Caco-2 (cell line): Measurements from ENCODE around the gene PSMD7. TPM values are rescaled to one million over a fixed set of nuclear protein-coding genes. Genes with fewer than 3 reads are reported as not detected.

Experiments
- BruUV-seq: library from RNA; stranded (reverse); fragments of 400-500 nt; replicated peaks from 2 replicates; lab custom pipeline; 2021; lab: Mats Ljungman, UMichigan
- CTCF ChIA-PET: fragments of 300-600 bp; sonication (Branson Sonifier 250); formaldehyde crosslinking; loops from one replicate; lab custom pipeline; 2022; ENCODE audit warnings: antibody characterized with exemption; lab: Charles Lee
- POLR2A ChIA-PET: fragments of 300-600 bp; sonication (Branson Sonifier 250); formaldehyde crosslinking; loops from one replicate; lab custom pipeline; 2022; ENCODE audit warnings: antibody characterized with exemption; lab: Charles Lee
- DNase-seq, 2 experiments: peaks; one replicate each; pipeline versions ENCODE4 v3.0.0 to v3.0.0-alpha.2; 2020 to 2022
- H3K27me3 ChIP-seq: replicated peaks from 2 replicates; pipeline ENCODE4 v1.6.0; 2011; ENCODE audit warnings: low read length; ENCODE audit not compliant: control insufficient read depth, insufficient read depth
- H3K36me3 ChIP-seq: 2 replicates; pipeline ENCODE4 v1.5.1; 2011; ENCODE audit warnings: low read length; ENCODE audit not compliant: control insufficient read depth, insufficient read depth
- H3K4me1 ChIP-seq: fragments of 250-450 bp; sonication (Bioruptor Pico); 2 replicates; pipeline ENCODE4 v1.5.1; 2020; ENCODE audit warnings: mild to moderate bottlenecking
- H3K4me3 ChIP-seq: 2 replicates; pipeline ENCODE4 v1.5.1; 2011; ENCODE audit warnings: low read depth, mild to moderate bottlenecking, control low read depth, low read length
- H3K9me3 ChIP-seq: fragments of 250-450 bp; sonication (Bioruptor Pico); 2 replicates; pipeline ENCODE4 v1.5.1; 2020; ENCODE audit warnings: mild to moderate bottlenecking, moderate library complexity
- H3K27ac Mint-ChIP-seq: one replicate; pipeline ENCODE4 v1.8.0; 2022; ENCODE audit warnings: mixed read lengths; ENCODE audit not compliant: unreplicated experiment
- H3K27me3 Mint-ChIP-seq: one replicate; pipeline ENCODE4 v1.8.0; 2022; ENCODE audit warnings: mixed read lengths; ENCODE audit not compliant: insufficient read depth, unreplicated experiment
- H3K36me3 Mint-ChIP-seq: one replicate; pipeline ENCODE4 v1.8.0; 2022; ENCODE audit warnings: mild to moderate bottlenecking, mixed read lengths; ENCODE audit not compliant: insufficient read depth, unreplicated experiment
- H3K4me1 Mint-ChIP-seq: one replicate; pipeline ENCODE4 v1.8.0; 2022; ENCODE audit warnings: low read depth, mixed read lengths; ENCODE audit not compliant: unreplicated experiment
- H3K4me3 Mint-ChIP-seq: one replicate; pipeline ENCODE4 v1.8.0; 2022; ENCODE audit warnings: mild to moderate bottlenecking, moderate library complexity, mixed read lengths; ENCODE audit not compliant: unreplicated experiment
- H3K9me3 Mint-ChIP-seq: one replicate; pipeline ENCODE4 v1.8.0; 2022; ENCODE audit warnings: mixed read lengths; ENCODE audit not compliant: unreplicated experiment
- intact Hi-C: fragments of 100-400 bp; cut with micrococcal nuclease; formaldehyde crosslinking; loops from one replicate; pipeline ENCODE4 v1.10.0; 2022; ENCODE audit not compliant: unreplicated experiment
- total RNA-seq: library from RNA; stranded (reverse); gene quantifications from 2 replicates; pipeline ENCODE4 v1.2.3, GENCODE V29; 2022
- TF ChIP-seq, protein P1 (sequence below), 2 experiments: fragments of 200-600 bp in 1 of 2; IDR thresholded peaks; 1 replicate in 1 of 2; 2 replicates in 1 of 2; pipeline versions ENCODE4 v1.5.1 to v1.8.0; 2011 to 2022; ENCODE audit warnings: antibody characterized with exemption in 1 of 2, control low read depth in 1 of 2, inconsistent platforms in 1 of 2, low read depth in 1 of 2, low read length in 1 of 2, mild to moderate bottlenecking in 1 of 2, moderate library complexity in 1 of 2; ENCODE audit not compliant: insufficient read depth in 1 of 2, severe bottlenecking in 1 of 2, unreplicated experiment in 1 of 2

Gene PSMD7
- total RNA-seq, 1 experiment from 2014 or later: 191 TPM

GRCh38 chr16:74307383-74307782 is 10.8 kb downstream of the PSMD7 start:
- DNase-seq: no peak
- intact Hi-C loops: no loop called here
- Histone ChIP-seq H3K4me1 (no peaks in the 10 kb centered on the region), H3K36me3 (peaks cover 5% of the 10 kb centered on the region; the same call in 1 of the 2 replicates), H3K27me3 (no peaks in the 10 kb centered on the region), H3K4me3 (no peak overlapping the region), H3K9me3 (no peaks in the 10 kb centered on the region)
- Mint-ChIP-seq H3K4me1 (peaks cover 7% of the 10 kb centered on the region), H3K36me3 (peaks cover 56% of the 10 kb centered on the region), H3K27ac (no peak overlapping the region), H3K4me3 (no peak overlapping the region), H3K27me3 (no peaks in the 10 kb centered on the region), H3K9me3 (no peaks in the 10 kb centered on the region)
- ChIA-PET POLR2A (interaction anchor here (0.6 kb wide), 1 partner anchor 9 kb away, joined by 3 read pairs; no protein-coding TSS in a partner anchor), CTCF (no interaction called here)
- no TSS peak for BruUV-seq
- TF ChIP-seq, protein P1, sequence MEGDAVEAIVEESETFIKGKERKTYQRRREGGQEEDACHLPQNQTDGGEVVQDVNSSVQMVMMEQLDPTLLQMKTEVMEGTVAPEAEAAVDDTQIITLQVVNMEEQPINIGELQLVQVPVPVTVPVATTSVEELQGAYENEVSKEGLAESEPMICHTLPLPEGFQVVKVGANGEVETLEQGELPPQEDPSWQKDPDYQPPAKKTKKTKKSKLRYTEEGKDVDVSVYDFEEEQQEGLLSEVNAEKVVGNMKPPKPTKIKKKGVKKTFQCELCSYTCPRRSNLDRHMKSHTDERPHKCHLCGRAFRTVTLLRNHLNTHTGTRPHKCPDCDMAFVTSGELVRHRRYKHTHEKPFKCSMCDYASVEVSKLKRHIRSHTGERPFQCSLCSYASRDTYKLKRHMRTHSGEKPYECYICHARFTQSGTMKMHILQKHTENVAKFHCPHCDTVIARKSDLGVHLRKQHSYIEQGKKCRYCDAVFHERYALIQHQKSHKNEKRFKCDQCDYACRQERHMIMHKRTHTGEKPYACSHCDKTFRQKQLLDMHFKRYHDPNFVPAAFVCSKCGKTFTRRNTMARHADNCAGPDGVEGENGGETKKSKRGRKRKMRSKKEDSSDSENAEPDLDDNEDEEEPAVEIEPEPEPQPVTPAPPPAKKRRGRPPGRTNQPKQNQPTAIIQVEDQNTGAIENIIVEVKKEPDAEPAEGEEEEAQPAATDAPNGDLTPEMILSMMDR (IDR thresholded peaks at IDR 0.05; ENCODE audit: insufficient read depth in 1 of 2, low read depth in 1 of 2, low read length in 1 of 2, severe bottlenecking in 1 of 2, unreplicated experiment in 1 of 2): no peak

DNA sequence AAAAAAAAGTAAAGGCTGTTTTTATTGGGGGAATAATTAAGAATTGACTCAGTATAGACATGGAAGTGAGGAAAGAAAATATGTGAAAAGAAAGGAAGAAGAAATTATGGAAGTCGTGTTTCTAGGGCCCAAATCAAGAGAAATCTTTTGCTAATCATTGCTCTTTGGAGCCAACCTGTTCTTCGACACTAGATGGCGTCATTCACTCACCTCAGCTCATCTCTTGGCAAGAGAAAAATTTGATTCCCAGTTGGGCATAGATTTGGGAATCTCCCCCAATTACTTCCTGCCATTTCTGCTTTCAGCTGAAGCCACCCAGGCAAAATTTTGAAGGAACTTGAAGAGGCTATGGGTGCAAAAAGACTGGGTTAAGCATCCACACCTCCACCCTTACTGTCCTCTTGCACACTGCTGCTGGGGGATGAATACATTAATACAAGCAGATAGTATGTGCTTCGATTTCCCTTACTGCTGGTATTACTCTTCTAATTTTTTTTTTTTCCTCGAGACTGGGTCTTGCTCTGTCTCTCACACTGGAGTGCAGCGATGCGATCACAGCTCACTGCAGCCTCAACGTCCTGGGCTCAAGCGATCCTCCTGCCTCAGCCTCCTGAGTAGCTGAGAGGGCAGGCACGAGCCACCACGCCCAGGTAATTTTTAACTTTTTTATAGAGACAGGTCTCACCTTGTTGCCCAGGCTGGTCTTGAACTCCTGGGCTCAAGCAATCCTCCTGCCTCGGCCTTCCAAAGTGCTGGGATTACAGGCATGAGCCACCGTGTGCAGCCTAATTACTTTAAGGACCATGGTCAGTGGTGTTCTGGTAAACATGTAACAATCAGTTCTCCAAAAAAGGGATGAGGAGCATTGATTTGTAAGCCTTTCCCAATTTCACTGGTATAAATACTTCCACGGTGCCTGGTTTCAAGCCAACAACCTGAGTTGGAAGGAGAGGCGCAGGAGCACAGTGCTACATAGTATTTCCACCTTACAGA is 13.5 kb downstream of the PSMD7 start:
- H3K27ac Mint-ChIP-seq: no peak overlapping the region
- no TSS peak for BruUV-seq
- ChIA-PET POLR2A (interaction anchor here (0.6 kb wide), 1 partner anchor 300 kb away, joined by 3 read pairs; no protein-coding TSS in a partner anchor), CTCF (interaction anchor here (0.5 to 1.7 kb wide), 4 partner anchors 69 to 503 kb away, joined by 3 to 5 read pairs (median 3); no protein-coding TSS in a partner anchor)
- H3K4me3 ChIP-seq: no peak overlapping the region
- peaks cover 3% of the 10 kb centered on the region; the same call in 1 of the 2 replicates for H3K36me3 ChIP-seq
- no peaks in the 10 kb centered on the region for H3K9me3 ChIP-seq
- peak in 1 of 2 experiments; percentile 64 for DNase-seq
- peaks cover 29% of the 10 kb centered on the region for H3K36me3 Mint-ChIP-seq
- peaks cover 15% of the 10 kb centered on the region for H3K9me3 Mint-ChIP-seq
- H3K4me1 ChIP-seq: peaks cover 4% of the 10 kb centered on the region
- TF ChIP-seq, protein P1 (IDR thresholded peaks at IDR 0.05; ENCODE audit: insufficient read depth in 1 of 2, low read depth in 1 of 2, low read length in 1 of 2, severe bottlenecking in 1 of 2, unreplicated experiment in 1 of 2): peak; percentile 77 to 90
- H3K27me3 ChIP-seq: no peaks in the 10 kb centered on the region
- intact Hi-C loops: loop anchor here (1.0 kb wide), 3 partner anchors 19 to 313 kb away; no protein-coding TSS in a partner anchor
- peaks cover 11% of the 10 kb centered on the region for H3K4me1 Mint-ChIP-seq
- no peaks in the 10 kb centered on the region for H3K27me3 Mint-ChIP-seq
- no peak overlapping the region for H3K4me3 Mint-ChIP-seq

- no peaks in the 10 kb centered on the region for H3K36me3 ChIP-seq
- Mint-ChIP-seq H3K9me3 (peaks cover 19% of the 10 kb centered on the region), H3K4me3 (peak overlapping the region; percentile 21), H3K36me3 (peaks cover 9% of the 10 kb centered on the region), H3K27me3 (no peaks in the 10 kb centered on the region), H3K4me1 (peaks cover 14% of the 10 kb centered on the region), H3K27ac (peak overlapping the region; percentile 79)
- H3K27me3 ChIP-seq: no peaks in the 10 kb centered on the region
- BruUV-seq: no TSS peak
- no peaks in the 10 kb centered on the region for H3K9me3 ChIP-seq
- DNase-seq: peak; percentile 69 to 75
- TF ChIP-seq, protein P1 (IDR thresholded peaks at IDR 0.05; ENCODE audit: insufficient read depth in 1 of 2, low read depth in 1 of 2, low read length in 1 of 2, severe bottlenecking in 1 of 2, unreplicated experiment in 1 of 2): no peak
- no peak overlapping the region for H3K4me3 ChIP-seq
- POLR2A ChIA-PET: interaction anchor here (0.5 kb wide), 1 partner anchor 352 kb away, joined by 4 read pairs; the partner anchor contains the start of gene RFWD3
- peaks cover 11% of the 10 kb centered on the region for H3K4me1 ChIP-seq
- intact Hi-C loops: loop anchor here (1.0 kb wide), 1 partner anchor 14 kb away; no protein-coding TSS in a partner anchor
- CTCF ChIA-PET: interaction anchor here (0.5 to 1.4 kb wide), 3 partner anchors 10 to 288 kb away, joined by 3 to 13 read pairs (median 4); no protein-coding TSS in a partner anchor
Measured at GRCh38 chr16:74315059-74315458, 18.4 kb downstream of the PSMD7 start.
